ENCODE results near the gene TP53I3.
"Not testable (repeated sequence)": the region's sequence is repeated elsewhere in the genome, so short reads cannot be mapped to it uniquely, and the experiment has no call there.

The TP53I3 gene

GRCh38 chr2:24051833-24052232 is 32.8 kb downstream of the TP53I3 start:
- DNase-seq = no peak

- no peak for DNase-seq
Observed at GRCh38 chr2:24050041-24050979, 34.3 kb downstream of the TP53I3 start.

GRCh38 chr2:24049485-24050021 is 35.1 kb downstream of the TP53I3 start, which contains the start of gene FKBP1B:
Gene FKBP1B, plus strand, starts transcription at chr2:24049741. Its CDS starts 109 bp downstream, at chr2:24049850.
- peak; percentile 33 for DNase-seq

GRCh38 chr2:24048769-24049484 is 35.7 kb downstream of the TP53I3 start:
- no peak for DNase-seq

- no peak for DNase-seq
Observed at GRCh38 chr2:24047703-24048033, 37.0 kb downstream of the TP53I3 start.

- peak; percentile 89 for DNase-seq
Observed at GRCh38 chr2:24046930-24047702, 37.5 kb downstream of the TP53I3 start, which contains the start of gene WDCP. Gene WDCP, minus strand, starts transcription at chr2:24047391. Its CDS starts 7,897 bp downstream, at chr2:24039494.

- DNase-seq = no peak
Observed at GRCh38 chr2:24046599-24046929, 38.1 kb downstream of the TP53I3 start.

GRCh38 chr2:24045511-24046508 is 38.8 kb downstream of the TP53I3 start:
- DNase-seq = no peak

- not testable (repeated sequence) for DNase-seq
Observed at GRCh38 chr2:24043133-24043532, 41.5 kb downstream of the TP53I3 start.

- DNase-seq = no peak
Observed at GRCh38 chr2:24040511-24040910, 44.1 kb downstream of the TP53I3 start.

- no peak for DNase-seq
Observed at GRCh38 chr2:24038786-24039499, 45.7 kb downstream of the TP53I3 start.

Measured in effector CD8-positive, alpha-beta T cell (primary cell).